Measurements from ENCODE around the gene PSTPIP1. TPM values are rescaled to one million over a fixed set of nuclear protein-coding genes. Genes with fewer than 3 reads are reported as not detected.

PSTPIP1 gene
- polyA plus RNA-seq, 1 donor (not counting 4 experiments of a cell fraction or from before 2014, with no cell fraction given) = 9.6 TPM

DNA sequence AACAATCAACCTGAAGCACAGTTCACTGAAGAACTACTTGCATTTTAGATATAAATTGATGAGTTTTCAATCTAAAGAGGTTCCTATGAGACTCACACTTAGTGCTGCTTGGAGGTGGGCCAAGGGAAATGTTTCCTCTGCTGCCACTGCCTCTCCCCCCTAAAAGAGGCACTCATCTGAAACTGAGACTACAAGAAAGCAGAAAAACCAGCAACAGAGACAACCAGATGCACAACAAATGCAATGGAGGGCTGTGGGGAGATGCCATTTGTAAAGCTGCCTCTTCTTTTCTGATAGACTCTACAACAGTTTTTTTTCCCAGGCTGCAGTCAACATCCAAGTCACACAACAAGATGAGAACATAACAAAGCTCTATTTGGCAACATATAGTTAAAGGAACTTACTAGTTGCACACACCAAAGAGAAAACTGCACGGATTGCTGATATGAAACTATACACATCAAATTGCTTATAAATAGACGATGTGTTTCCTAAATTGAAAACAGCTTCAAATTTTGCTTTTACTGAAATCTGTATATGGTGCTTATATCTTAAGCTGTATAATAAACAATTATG, 64.9 kb downstream of the PSTPIP1 start:
- no peak for FAIRE-seq
- dilution Hi-C loops (cut with MboI; ENCODE audit: extremely low pct_ligation_motif_present, low sequenced_read_pairs) = no loop called here
- peaks cover 4% of the 10 kb centered on the region for H3K79me2 ChIP-seq (ENCODE audit: control insufficient read depth, insufficient read depth, low read length)

DNA sequence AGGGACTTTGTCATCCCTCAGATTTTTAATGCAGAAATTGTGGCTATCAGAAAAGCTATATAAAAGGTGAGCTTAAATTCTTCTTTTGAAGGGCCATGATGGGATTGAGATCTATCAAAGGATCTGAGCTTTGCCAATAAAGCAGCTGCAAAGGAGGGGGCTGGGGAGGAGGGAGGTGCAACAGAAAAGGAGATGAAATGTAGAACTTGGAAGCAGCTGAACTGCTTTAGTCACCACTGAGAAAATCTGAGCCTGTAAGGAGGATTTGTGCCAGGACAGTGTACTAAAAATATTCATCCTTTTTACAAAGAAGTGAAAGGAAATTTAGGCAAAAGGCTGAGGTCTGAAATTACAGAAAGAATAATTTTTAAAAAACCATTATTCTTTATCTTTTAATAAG, 65.6 kb downstream of the PSTPIP1 start:
- Histone ChIP-seq H3K4me2 (ENCODE audit: control insufficient read depth, extremely low read depth, insufficient read depth, low read depth, low read length) (no peak overlapping the region), H4K20me1 (ENCODE audit: control insufficient read depth, extremely low read depth, insufficient read depth, low read length) (no peaks in the 10 kb centered on the region), H3K9me1 (ENCODE audit: control insufficient read depth, extremely low read depth, insufficient read depth, low read length) (peaks cover 2% of the 10 kb centered on the region), H3K4me1 (ENCODE audit: control insufficient read depth, extremely low read depth, insufficient read depth, low read length) (peaks cover 35% of the 10 kb centered on the region), H3K9ac (ENCODE audit: control insufficient read depth, extremely low read depth, insufficient read depth, low read length) (no peak overlapping the region), H3K27ac (ENCODE audit: control insufficient read depth, insufficient read depth, low read length) (no peak overlapping the region), H3K4me3 (ENCODE audit: control insufficient read depth in 2 of 3, extremely low read depth in 1 of 3, insufficient read depth in 2 of 3, low read depth in 1 of 3, low read length in 3 of 3) (no peak overlapping the region), H2AFZ (ENCODE audit: control insufficient read depth, low read length) (no peak overlapping the region), H3K36me3 (ENCODE audit: control insufficient read depth in 2 of 2, extremely low read depth in 1 of 2, insufficient read depth in 2 of 2, low read length in 2 of 2) (no peaks in the 10 kb centered on the region), H3K9me3 (ENCODE audit: control insufficient read depth, low read depth, low read length) (no peaks in the 10 kb centered on the region), H3K79me2 (ENCODE audit: control insufficient read depth, insufficient read depth, low read length) (peaks cover 6% of the 10 kb centered on the region), H3K27me3 (ENCODE audit: control insufficient read depth, extremely low read depth, insufficient read depth, low read length) (no peaks in the 10 kb centered on the region)
- TF ChIP-seq CTCF (optimal IDR thresholded peaks at IDR 0.05 in 1 of 3, IDR thresholded peaks at IDR 0.05 in 1 of 3, conservative IDR thresholded peaks at IDR 0.05 in 1 of 3; ENCODE audit: extremely low read depth in 1 of 3, insufficient read depth in 2 of 3, low read length in 3 of 3) (no peak), EZH2 (IDR thresholded peaks at IDR 0.05; ENCODE audit: low read length) (no peak)
- DNase-seq (ENCODE audit: low read depth, low spot score) (no peak), FAIRE-seq (no peak)
- dilution Hi-C loops (cut with MboI; ENCODE audit: extremely low pct_ligation_motif_present, low sequenced_read_pairs) = no loop called here

More for the DNA sequence above, 64.9 kb downstream of the PSTPIP1 start:
- H3K9me1 ChIP-seq (ENCODE audit: control insufficient read depth, extremely low read depth, insufficient read depth, low read length) = peaks cover 2% of the 10 kb centered on the region
- TF ChIP-seq EZH2 (IDR thresholded peaks at IDR 0.05; ENCODE audit: low read length) = no peak
- no peak for TF ChIP-seq CTCF (optimal IDR thresholded peaks at IDR 0.05 in 1 of 3, IDR thresholded peaks at IDR 0.05 in 1 of 3, conservative IDR thresholded peaks at IDR 0.05 in 1 of 3; ENCODE audit: extremely low read depth in 1 of 3, insufficient read depth in 2 of 3, low read length in 3 of 3)
- H3K4me2 ChIP-seq (ENCODE audit: control insufficient read depth, extremely low read depth, insufficient read depth, low read depth, low read length) = no peak overlapping the region
- H3K36me3 ChIP-seq (ENCODE audit: control insufficient read depth in 2 of 2, extremely low read depth in 1 of 2, insufficient read depth in 2 of 2, low read length in 2 of 2) = no peaks in the 10 kb centered on the region
- no peaks in the 10 kb centered on the region for H3K9me3 ChIP-seq (ENCODE audit: control insufficient read depth, low read depth, low read length)
- no peaks in the 10 kb centered on the region for H3K27me3 ChIP-seq (ENCODE audit: control insufficient read depth, extremely low read depth, insufficient read depth, low read length)
- no peak overlapping the region for H2AFZ ChIP-seq (ENCODE audit: control insufficient read depth, low read length)
- H4K20me1 ChIP-seq (ENCODE audit: control insufficient read depth, extremely low read depth, insufficient read depth, low read length) = no peaks in the 10 kb centered on the region
- H3K4me3 ChIP-seq (ENCODE audit: control insufficient read depth in 2 of 3, extremely low read depth in 1 of 3, insufficient read depth in 2 of 3, low read depth in 1 of 3, low read length in 3 of 3) = no peak overlapping the region
- H3K4me1 ChIP-seq (ENCODE audit: control insufficient read depth, extremely low read depth, insufficient read depth, low read length) = peaks cover 28% of the 10 kb centered on the region
- no peak for DNase-seq (ENCODE audit: low read depth, low spot score)
- H3K9ac ChIP-seq (ENCODE audit: control insufficient read depth, extremely low read depth, insufficient read depth, low read length) = no peak overlapping the region
- no peak overlapping the region for H3K27ac ChIP-seq (ENCODE audit: control insufficient read depth, insufficient read depth, low read length)
